Upper lobe of right lung (tissue), 1 donor: ENCODE measurements around the gene ERICH6. TPM values are rescaled to one million over a fixed set of nuclear protein-coding genes. Genes with fewer than 3 reads are reported as not detected.

ENCODE experiments used
- ATAC-seq: fragments of 200-7000 bp; cut with Tn5 transposase; one replicate; pipeline ENCODE4 v1.9.1; 2020; ENCODE audit warnings: mild to moderate bottlenecking, moderate library complexity
- DNase-seq: peaks from one replicate; pipeline ENCODE4 v3.0.0-alpha.2; 2020
- H3K27ac ChIP-seq: fragments of 200-600 bp; one replicate; pipeline ENCODE4 v1.8.0; 2022
- H3K27me3 ChIP-seq: fragments of 200-600 bp; one replicate; pipeline ENCODE4 v1.8.0; 2022; ENCODE audit warnings: mild to moderate bottlenecking
- H3K36me3 ChIP-seq: fragments of 200-600 bp; one replicate; pipeline ENCODE4 v1.8.0; 2022
- H3K4me1 ChIP-seq: fragments of 200-600 bp; one replicate; pipeline ENCODE4 v1.8.0; 2022
- H3K4me3 ChIP-seq: fragments of 200-600 bp; one replicate; pipeline ENCODE4 v1.8.0; 2022; ENCODE audit warnings: mild to moderate bottlenecking
- H3K9me3 ChIP-seq: fragments of 200-600 bp; one replicate; pipeline ENCODE4 v1.8.0; 2022
- CTCF ChIP-seq: fragments of 200-600 bp; IDR thresholded peaks from one replicate; pipeline ENCODE4 v1.8.0; 2022; ENCODE audit warnings: antibody characterized with exemption
- intact Hi-C: fragments of 100-400 bp; cut with DNase I; formaldehyde crosslinking; loops from one replicate; pipeline ENCODE4 v1.11.0; 2022
- total RNA-seq: library from RNA; stranded (reverse); fragmentation: NEBNext Ultra II Directional; extraction: Animal tissue kit (Norgen Biotek cat#: 25700); gene quantifications from one replicate; pipeline ENCODE4 v1.2.1, GENCODE V29; 2021
- donor health status: DM: no; HTN: yes; CAD: no; lungs with severe emphysema.

Gene ERICH6
- total RNA-seq, 1 donor from 2014 or later = not detected

DNA sequence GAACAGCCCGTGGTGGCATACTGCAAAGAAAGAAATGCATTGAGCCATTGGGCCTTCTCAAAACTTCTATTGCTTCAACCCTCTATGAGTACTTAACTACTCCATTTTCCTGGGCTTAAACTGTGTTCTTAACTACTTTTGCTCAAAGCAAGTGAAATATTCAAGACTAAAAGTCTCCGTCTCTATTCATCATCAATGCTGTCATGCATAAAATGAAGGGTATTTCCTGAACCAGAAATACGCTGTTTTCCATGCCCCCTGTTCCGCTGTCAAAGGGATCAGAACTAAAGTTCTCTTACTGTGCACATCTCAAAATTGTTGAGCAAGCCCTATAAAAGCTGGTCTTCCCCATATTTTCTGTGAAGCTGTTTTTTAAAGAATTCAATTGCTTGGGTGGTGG, 39.0 kb upstream of the ERICH6 start:
- intact Hi-C loops = no loop called here
- Histone ChIP-seq H3K27ac (no peak overlapping the region), H3K4me1 (peaks cover 3% of the 10 kb centered on the region), H3K27me3 (no peaks in the 10 kb centered on the region), H3K9me3 (no peaks in the 10 kb centered on the region), H3K36me3 (peaks cover 10% of the 10 kb centered on the region), H3K4me3 (no peak overlapping the region)
- DNase-seq (no peak), ATAC-seq (no peak)
- TF ChIP-seq CTCF = no peak

GRCh38 chr3:150742141-150742523, 38.4 kb upstream of the ERICH6 start:
- no peak for TF ChIP-seq CTCF
- no peak for DNase-seq
- H3K4me3 ChIP-seq = no peak overlapping the region
- no peak for ATAC-seq
- peaks cover 3% of the 10 kb centered on the region for H3K4me1 ChIP-seq
- no peaks in the 10 kb centered on the region for H3K27me3 ChIP-seq
- H3K27ac ChIP-seq = no peak overlapping the region
- no peaks in the 10 kb centered on the region for H3K9me3 ChIP-seq
- intact Hi-C loops = no loop called here
- peaks cover 10% of the 10 kb centered on the region for H3K36me3 ChIP-seq

DNA sequence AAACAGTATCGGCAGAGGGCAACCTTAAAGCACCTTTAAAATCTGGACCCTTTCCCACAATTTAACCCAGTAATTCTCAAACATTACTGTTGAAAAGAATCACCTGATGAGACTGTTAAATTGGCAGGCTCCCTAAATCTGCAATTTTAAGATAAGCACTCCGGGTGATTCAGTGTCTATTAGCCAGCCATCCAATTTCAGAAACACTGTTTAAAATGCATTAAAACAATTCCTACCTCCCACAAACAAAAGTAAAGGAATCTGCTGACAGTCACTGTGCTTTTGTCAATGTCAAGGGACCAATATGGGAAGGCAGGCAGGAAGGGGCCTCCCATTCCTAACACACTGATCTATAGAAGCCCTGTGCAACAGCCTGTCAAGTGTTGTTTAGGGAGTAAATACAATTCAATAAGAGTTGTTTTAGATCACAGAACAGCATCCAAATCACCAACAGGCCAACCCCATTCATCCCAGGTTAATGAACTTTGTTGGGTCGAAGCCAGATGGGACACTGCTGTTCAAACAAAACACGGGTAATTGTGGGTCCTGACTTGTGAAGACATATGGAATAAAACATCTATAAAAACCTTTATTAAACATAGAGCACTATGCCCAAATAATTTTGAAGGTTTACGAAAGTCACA, 37.9 kb upstream of the ERICH6 start:
- Histone ChIP-seq H3K9me3 (no peaks in the 10 kb centered on the region), H3K27ac (no peak overlapping the region), H3K4me1 (peaks cover 3% of the 10 kb centered on the region), H3K4me3 (no peak overlapping the region), H3K27me3 (no peaks in the 10 kb centered on the region), H3K36me3 (peaks cover 10% of the 10 kb centered on the region)
- DNase-seq = no peak
- intact Hi-C loops = no loop called here
- ATAC-seq = no peak
- no peak for TF ChIP-seq CTCF

GRCh38 chr3:150740733-150741496, 37.2 kb upstream of the ERICH6 start:
- DNase-seq (no peak), ATAC-seq (no peak)
- no peak overlapping the region for H3K27ac ChIP-seq
- intact Hi-C loops = no loop called here
- H3K36me3 ChIP-seq = peaks cover 10% of the 10 kb centered on the region
- peaks cover 3% of the 10 kb centered on the region for H3K4me1 ChIP-seq
- no peak overlapping the region for H3K4me3 ChIP-seq
- no peaks in the 10 kb centered on the region for H3K9me3 ChIP-seq
- TF ChIP-seq CTCF = no peak
- no peaks in the 10 kb centered on the region for H3K27me3 ChIP-seq

- ATAC-seq = no peak
Measured at GRCh38 chr3:150739877-150740645, 36.3 kb upstream of the ERICH6 start.

More at GRCh38 chr3:150739877-150740645, 36.3 kb upstream of the ERICH6 start:
- no peak for TF ChIP-seq CTCF
- Histone ChIP-seq H3K36me3 (peaks cover 10% of the 10 kb centered on the region), H3K27me3 (no peaks in the 10 kb centered on the region), H3K9me3 (no peaks in the 10 kb centered on the region), H3K4me1 (peaks cover 3% of the 10 kb centered on the region), H3K4me3 (no peak overlapping the region), H3K27ac (no peak overlapping the region)
- intact Hi-C loops = no loop called here
- no peak for DNase-seq
